ENCODE measurements around the gene PLPPR3.
"Not testable (repeated sequence)": the region's sequence is repeated elsewhere in the genome, so short reads cannot be mapped to it uniquely, and the experiment has no call there.

PLPPR3 gene

GRCh38 chr19:854549-854948, 32.8 kb upstream of the PLPPR3 start:
- peak; percentile 92 for FAIRE-seq
- no peak for DNase-seq (ENCODE audit: low spot score)

DNA sequence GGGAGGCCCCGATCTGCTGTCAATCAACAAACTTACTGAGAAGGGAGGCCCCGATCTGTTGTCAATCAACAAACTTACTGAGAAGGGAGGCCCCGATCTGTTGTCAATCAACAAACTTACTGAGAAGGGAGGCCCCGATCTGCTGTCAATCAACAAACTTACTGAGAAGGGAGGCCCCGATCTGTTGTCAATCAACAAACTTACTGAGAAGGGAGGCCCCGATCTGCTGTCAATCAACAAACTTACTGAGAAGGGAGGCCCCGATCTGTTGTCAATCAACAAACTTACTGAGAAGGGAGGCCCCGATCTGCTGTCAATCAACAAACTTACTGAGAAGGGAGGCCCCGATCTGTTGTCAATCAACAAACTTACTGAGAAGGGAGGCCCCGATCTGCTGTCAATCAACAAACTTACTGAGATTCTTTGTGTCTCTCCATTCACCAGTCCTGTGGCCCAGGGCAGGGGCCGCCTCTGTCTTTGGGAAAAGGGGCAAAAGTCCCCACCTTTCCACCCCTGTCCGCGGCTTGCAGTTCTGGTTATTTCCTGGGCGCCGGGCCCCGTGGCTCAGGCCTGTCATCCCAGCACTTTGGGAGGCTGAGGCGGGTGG, 32.0 kb upstream of the PLPPR3 start:
- FAIRE-seq; DNase-seq (ENCODE audit: low spot score): not testable (repeated sequence)

GRCh38 chr19:853014-853585, 31.3 kb upstream of the PLPPR3 start:
- DNase-seq (ENCODE audit: low spot score): no peak
- no peak for FAIRE-seq

- FAIRE-seq: no peak
These were observed 30.6 kb upstream of the PLPPR3 start, which contains the start of gene ELANE for GRCh38 chr19:852136-853013. ELANE (plus strand) TSS chr19:852303; CDS start chr19:852329, 26 bp downstream.

DNA sequence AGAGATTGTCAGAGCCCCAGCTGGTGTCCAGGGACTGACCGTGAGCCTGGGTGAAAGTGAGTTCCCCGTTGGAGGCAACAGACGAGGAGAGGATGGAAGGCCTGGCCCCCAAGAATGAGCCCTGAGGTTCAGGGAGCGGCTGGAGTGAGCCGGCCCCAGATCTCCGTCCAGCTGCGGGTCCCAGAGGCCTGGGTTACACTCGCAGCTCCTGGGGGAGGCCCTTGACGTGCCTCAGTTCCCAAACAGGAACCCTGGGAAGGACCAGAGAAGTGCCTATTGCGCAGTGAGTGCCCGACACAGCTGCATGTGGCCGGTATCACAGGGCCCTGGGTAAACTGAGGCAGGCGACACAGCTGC, 29.2 kb upstream of the PLPPR3 start:
- FAIRE-seq (no peak), DNase-seq (ENCODE audit: low spot score) (no peak)

More at GRCh38 chr19:852136-853013, 30.6 kb upstream of the PLPPR3 start, which contains the start of gene ELANE:
- DNase-seq (ENCODE audit: low spot score): no peak

DNA sequence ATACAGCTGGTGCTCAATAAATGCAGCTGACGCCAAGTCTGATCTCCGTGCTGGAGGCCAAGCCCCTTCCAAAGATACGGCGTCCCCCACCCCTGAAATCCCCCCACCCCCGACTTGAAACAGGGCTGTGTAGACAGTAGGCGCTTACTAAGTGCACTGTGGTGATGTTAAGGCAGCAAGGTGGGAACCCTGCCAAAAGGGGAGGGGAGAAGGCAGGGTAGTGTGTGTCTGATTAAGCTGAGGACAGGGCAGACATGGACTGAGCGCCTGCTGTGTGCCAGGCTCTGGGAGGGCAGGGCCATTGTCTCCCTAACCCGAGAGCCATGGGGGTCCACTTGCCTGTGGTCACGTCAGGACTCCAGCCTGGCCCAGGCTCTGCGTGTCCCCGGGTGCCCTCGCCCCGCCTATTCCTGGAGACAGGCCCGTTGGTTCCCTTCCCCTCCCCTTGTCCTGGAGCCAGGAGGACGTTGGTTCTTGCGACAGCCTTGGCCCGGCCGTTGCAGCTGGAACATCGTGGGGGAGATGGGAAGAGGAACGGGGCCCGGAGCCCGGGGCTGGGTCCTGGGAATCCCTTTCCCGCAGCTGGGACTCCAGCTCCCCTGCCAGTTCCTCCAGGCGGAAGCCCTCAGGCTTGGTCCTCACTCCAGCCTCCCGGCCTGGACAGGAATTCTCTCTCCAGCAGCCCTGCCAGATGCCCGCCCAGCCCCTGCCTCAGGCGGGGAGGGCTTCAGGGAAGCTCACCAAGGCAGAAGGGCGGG, 28.6 kb upstream of the PLPPR3 start:
- FAIRE-seq: peak; percentile 31
- DNase-seq (ENCODE audit: low spot score): peak; percentile 47

GRCh38 chr19:849195-849594, 27.4 kb upstream of the PLPPR3 start:
- DNase-seq (ENCODE audit: low spot score); FAIRE-seq: not testable (repeated sequence)

GRCh38 chr19:848386-848921, 26.7 kb upstream of the PLPPR3 start:
- FAIRE-seq: no peak
- DNase-seq (ENCODE audit: low spot score): no peak

- FAIRE-seq (no peak), DNase-seq (ENCODE audit: low spot score) (no peak)
These were observed 24.2 kb upstream of the PLPPR3 start for GRCh38 chr19:845707-846521.

GRCh38 chr19:844546-844971, 22.8 kb upstream of the PLPPR3 start:
- FAIRE-seq: no peak
- DNase-seq (ENCODE audit: low spot score): no peak

DNA sequence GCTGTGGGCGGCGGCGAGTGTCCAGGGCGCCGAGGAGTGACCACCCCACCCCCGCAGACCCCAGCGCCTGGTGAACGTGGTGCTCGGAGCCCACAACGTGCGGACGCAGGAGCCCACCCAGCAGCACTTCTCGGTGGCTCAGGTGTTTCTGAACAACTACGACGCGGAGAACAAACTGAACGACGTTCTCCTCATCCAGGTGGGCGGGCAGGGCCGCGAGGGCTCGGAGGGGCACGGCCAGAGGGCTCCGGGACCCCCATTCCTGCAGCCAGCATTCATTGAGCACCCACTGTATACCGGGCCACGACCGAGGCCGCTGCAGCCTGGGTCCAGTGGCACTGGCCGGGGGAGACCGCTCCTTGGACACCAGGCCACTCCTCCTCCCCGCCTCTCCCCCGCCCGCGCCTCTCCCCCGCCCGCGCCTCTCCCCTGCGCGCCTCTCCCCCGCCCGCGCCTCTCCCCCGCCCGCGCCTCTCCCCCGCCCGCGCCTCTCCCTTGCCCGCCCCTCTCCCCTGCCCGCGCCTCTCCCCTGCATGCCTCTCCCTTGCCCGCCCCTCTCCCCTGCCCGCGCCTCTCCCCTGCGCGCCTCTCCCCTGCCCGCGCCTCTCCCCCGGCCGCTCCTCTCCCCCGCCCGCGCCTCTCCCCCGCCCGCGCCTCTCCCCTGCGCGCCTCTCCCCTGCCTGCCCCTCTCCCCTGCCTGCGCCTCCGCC, 22.2 kb upstream of the PLPPR3 start:
- no peak for DNase-seq (ENCODE audit: low spot score)
- no peak for FAIRE-seq

GRCh38 chr19:843180-843835, 21.6 kb upstream of the PLPPR3 start:
- FAIRE-seq (no peak), DNase-seq (ENCODE audit: low spot score) (no peak)

GRCh38 chr19:842802-843179, 21.0 kb upstream of the PLPPR3 start:
- not testable (repeated sequence) for FAIRE-seq; DNase-seq (ENCODE audit: low spot score)

- no peak for DNase-seq (ENCODE audit: low spot score)
- FAIRE-seq: no peak
These were observed 18.9 kb upstream of the PLPPR3 start, which contains the start of gene PRTN3 for GRCh38 chr19:840519-841206. PRTN3 (plus strand) TSS chr19:840999; CDS start chr19:841009, 10 bp downstream.

DNA sequence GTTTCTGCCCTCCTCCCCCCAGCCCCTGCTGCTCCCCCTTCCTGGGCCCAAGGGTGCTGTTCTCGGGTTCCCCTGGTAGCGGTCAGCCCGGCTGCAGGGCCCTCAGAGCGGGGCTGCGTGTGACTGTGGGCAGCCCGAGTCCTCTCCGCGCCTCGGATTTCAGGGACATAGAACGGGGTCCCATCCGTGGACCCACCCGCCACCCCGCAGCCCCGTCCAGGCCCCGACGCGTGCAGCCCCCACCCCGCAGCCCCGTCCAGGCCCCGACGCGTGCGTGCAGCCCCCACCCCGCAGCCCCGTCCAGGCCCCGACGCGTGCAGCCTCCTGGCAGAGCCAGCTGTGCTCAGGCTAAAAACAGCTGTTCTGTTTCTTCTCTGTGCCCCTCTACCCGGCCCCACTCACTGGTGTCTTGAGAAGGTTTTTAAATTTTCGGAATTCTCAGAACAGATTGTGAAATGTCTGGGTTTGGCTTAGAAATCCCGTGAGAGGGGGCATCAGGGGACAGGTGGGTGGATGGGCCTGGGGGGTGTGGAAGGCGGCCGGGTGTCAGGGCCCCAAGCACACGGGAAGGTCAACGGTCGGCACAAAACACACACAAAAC, 13.6 kb upstream of the PLPPR3 start:
- no peak for FAIRE-seq
- no peak for DNase-seq (ENCODE audit: low spot score)

DNA sequence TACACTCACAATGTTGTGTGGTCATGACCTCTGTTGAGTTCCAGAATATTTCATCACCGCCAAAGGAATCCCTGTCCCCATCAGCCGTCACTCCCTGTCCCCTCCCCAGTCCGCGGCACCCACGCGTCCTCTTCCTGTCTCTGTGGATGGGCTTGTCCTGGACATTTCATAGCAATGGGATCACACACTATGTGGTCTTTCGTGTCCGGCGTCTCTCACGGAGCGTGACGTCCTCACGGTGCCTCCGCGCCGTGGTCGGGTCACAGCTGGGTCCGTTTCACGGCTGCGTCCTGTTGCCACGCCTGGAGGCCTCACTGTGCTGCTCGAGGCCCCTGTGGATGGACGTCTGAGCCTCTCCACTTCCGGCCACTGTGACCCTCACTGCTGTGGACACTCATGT, 12.5 kb upstream of the PLPPR3 start:
- DNase-seq (ENCODE audit: low spot score) (no peak), FAIRE-seq (no peak)

DNA sequence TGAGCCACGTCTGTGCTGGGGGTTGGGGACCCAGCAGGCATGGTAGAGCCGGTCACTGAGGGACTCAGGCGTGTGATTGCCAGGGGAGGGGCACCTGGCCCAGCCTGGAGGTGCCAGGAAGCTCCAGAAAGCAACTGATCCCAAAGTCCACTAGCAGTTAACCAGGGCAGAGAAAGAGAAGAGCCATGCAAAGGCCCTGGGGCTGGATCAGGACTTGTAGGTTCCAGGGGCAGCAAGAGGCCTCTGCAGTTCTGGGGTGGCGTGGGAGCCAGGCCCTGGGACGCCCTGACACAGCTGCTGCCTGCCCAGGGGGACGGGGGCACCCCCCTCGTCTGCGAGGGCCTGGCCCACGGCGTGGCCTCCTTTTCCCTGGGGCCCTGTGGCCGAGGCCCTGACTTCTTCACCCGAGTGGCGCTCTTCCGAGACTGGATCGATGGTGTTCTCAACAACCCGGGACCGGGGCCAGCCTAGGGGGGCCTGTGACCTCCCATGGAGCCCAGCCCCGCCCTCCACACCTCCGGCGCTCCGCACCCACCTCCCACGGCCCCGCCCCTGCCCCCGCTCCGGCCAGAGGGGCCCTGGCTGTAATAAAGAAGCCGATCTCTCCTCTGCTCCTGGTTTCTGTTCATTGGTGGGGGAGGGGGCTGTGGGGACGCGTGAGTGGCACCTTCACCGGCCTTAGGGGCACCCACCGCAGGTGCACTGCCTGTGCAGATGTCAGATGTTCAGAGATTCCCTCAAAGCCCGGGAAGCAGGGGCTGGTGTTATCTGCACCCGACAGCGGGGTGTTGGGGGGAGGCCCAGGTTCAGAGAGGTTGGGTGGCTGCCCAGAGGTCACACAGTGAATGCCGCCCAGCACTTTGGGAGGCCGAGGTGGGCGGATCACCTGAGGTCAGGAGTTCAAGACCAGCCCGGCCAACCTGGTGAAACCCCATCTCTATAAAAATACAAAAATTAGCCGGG, 9.9 kb upstream of the PLPPR3 start:
- no peak for DNase-seq (ENCODE audit: low spot score)
- FAIRE-seq: no peak
